Measurements from ENCODE around the gene PNLIPRP3.

PNLIPRP3 gene

GRCh38 chr10:116451711-116452337 is 24.2 kb downstream of the PNLIPRP3 start:
- TF ChIP-seq CTCF (conservative IDR thresholded peaks at IDR 0.05), result no peak
- no peak overlapping the region for H3K27ac ChIP-seq

GRCh38 chr10:116452338-116452720 is 24.7 kb downstream of the PNLIPRP3 start:
- no peak for TF ChIP-seq CTCF (conservative IDR thresholded peaks at IDR 0.05)
- H3K27ac ChIP-seq, result no peak overlapping the region

GRCh38 chr10:116457488-116457887 is 29.8 kb downstream of the PNLIPRP3 start:
- TF ChIP-seq CTCF (conservative IDR thresholded peaks at IDR 0.05), result no peak
- H3K27ac ChIP-seq, result no peak overlapping the region

- H3K27ac ChIP-seq, result no peak overlapping the region
- no peak for TF ChIP-seq CTCF (conservative IDR thresholded peaks at IDR 0.05)
Observed at GRCh38 chr10:116460219-116460618, 32.6 kb downstream of the PNLIPRP3 start.

GRCh38 chr10:116461680-116462079 is 34.0 kb downstream of the PNLIPRP3 start:
- TF ChIP-seq CTCF (conservative IDR thresholded peaks at IDR 0.05), result no peak
- no peak overlapping the region for H3K27ac ChIP-seq

GRCh38 chr10:116464257-116464656 is 36.6 kb downstream of the PNLIPRP3 start:
- H3K27ac ChIP-seq, result no peak overlapping the region
- no peak for TF ChIP-seq CTCF (conservative IDR thresholded peaks at IDR 0.05)

GRCh38 chr10:116465546-116465945 is 37.9 kb downstream of the PNLIPRP3 start:
- TF ChIP-seq CTCF (conservative IDR thresholded peaks at IDR 0.05), result no peak
- no peak overlapping the region for H3K27ac ChIP-seq
